T47D (cell line): ENCODE measurements around the gene PIBF1.
"Not testable (repeated sequence)": the region's sequence is repeated elsewhere in the genome, so short reads cannot be mapped to it uniquely, and the experiment has no call there.

Experiments
- DNase-seq, 2 experiments: peaks; one replicate each; pipeline versions ENCODE4 v3.0.0 to v3.0.0-alpha.2; 2011 to 2012; ENCODE audit warnings: low read depth in 1 of 2, low spot score in 1 of 2
- JUND ChIP-seq: IDR thresholded peaks from 2 replicates; pipeline ENCODE4 v1.6.1; 2012; ENCODE audit warnings: low read depth
- in situ Hi-C: cut with HindIII; loops from 2 replicates; pipeline ENCODE4 v1.10.0; 2016; ENCODE audit warnings: low sequenced_read_pairs, low pct_unique_long_range_greater_than_20kb

The PIBF1 gene

DNA sequence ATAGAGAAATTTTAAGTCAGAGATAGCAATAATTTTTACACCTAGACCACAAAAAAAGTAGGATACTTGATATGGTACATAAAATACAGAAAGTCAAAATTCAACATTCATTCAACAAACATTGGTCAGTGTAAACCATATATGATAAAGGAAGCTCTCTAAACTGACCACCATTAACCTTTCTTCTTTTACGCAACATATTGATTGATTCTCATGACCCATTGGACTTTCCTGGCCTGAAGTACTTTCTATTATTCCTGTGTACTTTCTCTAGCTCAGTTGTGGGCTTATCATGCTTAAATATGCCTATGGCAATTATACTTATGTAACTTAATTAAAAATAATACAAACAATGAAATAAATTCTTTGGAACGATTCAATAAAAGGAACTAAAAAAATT lies 10.7 kb downstream of the PIBF1 start:
- in situ Hi-C loops, result no loop called here
- no peak for TF ChIP-seq JUND
- no peak for DNase-seq

DNA sequence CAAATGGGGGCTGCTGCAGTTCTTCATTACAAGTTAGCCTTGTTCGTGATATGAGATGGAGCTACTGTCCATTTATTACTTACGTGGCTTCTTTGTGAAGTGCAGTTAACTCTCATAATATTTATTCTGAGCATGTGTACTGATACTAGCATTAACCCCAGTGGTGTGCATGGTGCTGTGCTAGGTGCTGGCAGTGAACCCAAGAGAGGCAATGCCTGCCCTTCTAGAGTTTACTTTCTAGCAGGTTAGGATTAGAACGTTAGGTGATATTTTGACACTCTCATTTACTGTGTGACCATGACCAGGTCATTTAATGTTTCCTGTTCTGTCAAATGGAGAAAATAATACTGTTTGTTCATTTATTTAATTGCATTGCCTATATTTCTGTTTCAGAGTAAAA lies 16.9 kb downstream of the PIBF1 start:
- in situ Hi-C loops, result no loop called here
- TF ChIP-seq JUND, result no peak
- no peak for DNase-seq

DNA sequence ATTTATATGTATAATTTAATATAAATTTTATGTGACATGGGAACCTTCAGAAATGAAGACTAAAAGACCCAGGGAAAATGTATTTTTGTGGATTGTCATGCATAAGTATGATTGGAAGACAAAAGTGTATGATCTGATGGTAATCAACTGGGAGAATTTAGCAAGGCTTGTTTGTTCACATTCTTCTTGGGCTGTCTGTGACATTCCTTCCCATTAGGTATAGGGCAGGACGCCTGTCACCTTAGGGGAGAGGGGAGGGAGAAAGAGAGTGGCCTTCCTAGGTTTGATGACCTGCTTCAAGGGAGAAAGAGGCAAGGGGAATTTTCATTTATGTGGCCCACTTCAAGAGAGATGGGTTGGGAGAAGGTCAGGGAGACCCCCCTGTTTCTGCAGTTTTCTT lies 22.4 kb downstream of the PIBF1 start:
- peak; percentile 7 to 87 for DNase-seq
- no peak; the same call in 1 of the 2 replicates for TF ChIP-seq JUND
- in situ Hi-C loops, result no loop called here

DNA sequence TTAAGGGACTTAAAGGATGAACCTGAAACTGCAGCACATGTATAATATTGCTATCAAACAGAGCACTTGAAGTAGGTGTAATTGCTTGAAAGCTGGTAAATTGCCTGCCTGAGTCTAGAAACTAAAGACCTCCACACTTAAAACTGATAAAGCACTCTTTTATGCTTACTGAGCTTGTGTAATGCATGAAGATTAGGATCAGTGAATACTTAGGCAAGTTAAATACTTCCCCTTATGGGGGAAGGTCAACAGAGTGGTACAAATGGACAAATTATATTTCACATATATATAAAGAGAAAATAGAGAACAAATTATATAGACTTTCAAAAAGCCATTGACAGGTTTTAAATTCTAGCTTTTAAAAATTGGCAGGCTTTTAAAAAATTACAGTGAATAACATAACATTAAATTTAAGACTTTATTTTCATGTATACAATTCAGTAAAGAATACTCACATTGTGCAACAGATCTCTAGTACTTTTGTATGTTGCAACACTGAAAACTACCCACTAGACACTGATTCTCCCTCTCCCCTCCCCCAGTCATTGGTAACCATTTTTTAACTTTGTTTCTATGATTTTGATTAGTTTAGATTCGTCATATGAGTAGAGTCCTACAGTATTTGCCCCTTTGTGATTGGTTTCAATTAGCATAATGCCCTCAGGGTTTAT lies 23.9 kb downstream of the PIBF1 start:
- peak in 1 of 2 experiments; percentile 15 for DNase-seq
- TF ChIP-seq JUND, result no peak
- in situ Hi-C loops, result no loop called here

DNA sequence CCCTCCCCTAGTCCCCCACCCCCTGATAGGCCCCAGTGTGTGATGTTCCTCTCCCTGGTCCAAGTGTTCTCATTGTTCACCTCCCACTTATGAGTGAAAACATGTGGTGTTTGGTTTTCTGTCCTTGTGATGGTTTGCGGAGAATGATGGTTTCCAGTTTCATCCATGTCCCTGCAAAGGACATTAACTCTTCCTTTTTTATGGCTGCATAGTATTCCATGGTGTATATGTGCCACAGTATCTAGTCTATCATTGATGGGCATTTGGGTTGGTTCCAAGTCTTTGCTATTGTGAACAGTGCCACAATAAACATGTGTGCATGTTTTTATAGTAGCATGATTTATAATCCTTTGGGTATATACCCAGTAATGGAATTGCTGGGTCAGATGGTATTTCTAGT lies 24.6 kb downstream of the PIBF1 start:
- DNase-seq, in situ Hi-C loops: not testable (repeated sequence)

DNA sequence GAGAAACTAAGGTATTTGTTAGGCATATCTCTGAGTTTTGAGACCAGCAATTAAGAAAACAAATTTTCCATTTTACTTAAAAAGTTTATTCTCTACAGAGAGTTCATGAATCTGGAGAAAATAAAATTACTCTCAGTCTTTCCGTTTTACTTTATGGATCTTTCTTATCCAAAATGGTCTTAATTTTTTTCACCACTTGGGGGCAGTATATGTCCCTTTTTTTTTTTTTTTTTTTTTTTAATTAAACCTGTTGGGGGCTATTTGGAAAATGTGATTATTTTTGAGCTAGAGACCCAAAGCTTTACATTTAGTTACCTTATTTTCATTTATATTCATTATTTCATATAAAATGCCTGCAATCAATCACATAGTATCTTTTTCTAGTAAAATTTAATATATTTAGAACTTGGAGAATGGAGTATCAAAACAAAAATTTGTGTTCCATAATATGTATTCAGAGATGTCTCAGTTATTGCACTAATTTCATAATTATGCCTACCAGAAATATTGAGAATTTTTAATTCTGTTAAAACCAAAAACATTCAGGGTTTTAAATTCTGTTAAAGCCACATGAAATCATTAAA lies 27.1 kb downstream of the PIBF1 start:
- in situ Hi-C loops, result no loop called here
- peak in 1 of 2 experiments; percentile 17 for DNase-seq

DNA sequence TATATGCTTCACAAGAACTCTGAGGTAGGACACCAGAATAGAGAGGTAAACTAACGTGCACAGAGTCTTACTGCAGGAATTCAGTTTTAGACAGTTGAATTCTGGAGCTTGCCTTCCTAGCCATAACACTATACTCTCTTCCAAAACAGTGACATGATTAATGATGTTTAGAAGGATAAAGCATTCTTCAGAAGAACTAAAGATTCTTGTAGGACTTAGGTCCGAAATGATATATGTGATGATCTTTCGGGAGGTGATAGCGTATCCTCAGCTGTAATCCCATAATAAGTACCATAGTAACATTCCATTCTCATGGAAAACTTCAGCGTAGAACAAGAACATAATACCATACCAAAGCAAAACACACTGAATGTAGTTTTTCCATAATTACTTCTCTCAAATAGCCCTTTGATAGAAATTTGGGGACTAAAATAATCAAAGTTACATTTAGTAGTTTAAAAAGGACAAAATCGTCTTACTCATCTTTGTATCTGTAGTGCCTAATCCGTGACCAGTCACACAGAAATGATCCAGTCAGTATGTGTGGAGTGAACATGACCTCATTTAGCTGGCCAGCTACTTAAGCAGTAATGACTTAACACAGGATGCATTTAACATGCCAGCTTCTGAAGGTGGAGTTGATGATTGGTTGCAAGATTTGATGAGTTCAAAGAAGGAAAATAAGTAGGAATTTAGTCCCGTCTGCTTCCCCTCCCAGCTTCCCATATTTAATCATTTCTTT lies 38.4 kb downstream of the PIBF1 start:
- in situ Hi-C loops, result no loop called here
- TF ChIP-seq JUND, result no peak
- DNase-seq, result no peak

More for the DNA sequence above, 27.1 kb downstream of the PIBF1 start:
- TF ChIP-seq JUND, result no peak

DNA sequence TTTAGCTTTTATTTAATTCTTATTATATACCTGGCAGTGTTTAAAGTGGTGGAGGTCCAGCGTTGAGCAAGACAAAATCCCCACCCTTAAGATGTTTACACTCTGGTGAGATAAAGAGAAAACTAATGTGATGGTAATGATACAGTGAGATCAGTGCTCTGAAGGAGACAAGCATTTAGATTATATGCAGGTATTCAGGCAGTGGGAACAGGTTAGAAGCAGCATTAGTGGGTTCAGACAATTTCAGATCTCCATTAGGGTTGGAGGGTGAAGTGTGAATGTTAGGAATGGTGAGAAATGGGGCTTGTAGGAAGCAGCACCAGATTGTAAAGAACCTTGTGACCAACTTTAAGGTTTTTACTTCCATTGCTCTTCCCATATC lies 39.0 kb downstream of the PIBF1 start:
- no peak for DNase-seq
- in situ Hi-C loops, result no loop called here
- no peak for TF ChIP-seq JUND

DNA sequence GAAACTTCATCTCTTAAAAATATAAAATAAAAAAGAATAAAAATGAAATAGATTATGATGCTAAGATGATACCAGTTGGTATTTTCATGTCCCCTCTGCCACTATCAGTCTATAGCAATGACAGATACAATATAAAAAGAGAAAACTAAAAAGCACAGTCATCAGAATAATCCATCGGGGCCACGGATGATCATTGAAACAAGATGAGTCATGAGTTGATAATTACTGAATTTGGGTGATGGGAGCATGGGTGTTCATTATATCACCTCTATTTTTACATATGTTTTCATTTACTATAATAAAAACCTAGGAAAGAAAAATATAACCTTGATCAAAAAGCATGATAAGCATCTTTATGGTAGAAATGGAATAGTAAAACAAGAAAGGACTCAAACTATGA lies 41.1 kb downstream of the PIBF1 start:
- DNase-seq, result no peak
- in situ Hi-C loops, result no loop called here
- TF ChIP-seq JUND, result no peak

DNA sequence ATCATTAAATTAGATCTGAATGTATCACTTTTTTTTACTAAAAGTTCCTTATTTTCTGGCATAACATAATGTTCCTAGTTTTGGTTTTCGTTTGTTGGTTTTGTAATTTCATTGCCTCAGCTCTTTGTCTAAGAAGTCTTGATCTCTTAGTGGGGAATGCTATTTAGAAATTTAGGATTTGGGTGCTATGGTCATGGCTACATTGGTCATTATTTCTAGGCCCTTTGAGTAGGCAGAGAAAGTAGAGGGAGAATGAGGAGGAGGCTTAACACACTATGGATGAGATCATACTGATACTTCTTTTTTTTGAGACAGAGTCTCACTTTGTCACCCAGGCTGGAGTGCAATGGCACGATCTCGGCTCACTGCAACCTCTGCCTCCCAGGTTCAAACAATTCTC lies 41.8 kb downstream of the PIBF1 start:
- no peak for DNase-seq
- in situ Hi-C loops, result no loop called here
- no peak for TF ChIP-seq JUND

DNA sequence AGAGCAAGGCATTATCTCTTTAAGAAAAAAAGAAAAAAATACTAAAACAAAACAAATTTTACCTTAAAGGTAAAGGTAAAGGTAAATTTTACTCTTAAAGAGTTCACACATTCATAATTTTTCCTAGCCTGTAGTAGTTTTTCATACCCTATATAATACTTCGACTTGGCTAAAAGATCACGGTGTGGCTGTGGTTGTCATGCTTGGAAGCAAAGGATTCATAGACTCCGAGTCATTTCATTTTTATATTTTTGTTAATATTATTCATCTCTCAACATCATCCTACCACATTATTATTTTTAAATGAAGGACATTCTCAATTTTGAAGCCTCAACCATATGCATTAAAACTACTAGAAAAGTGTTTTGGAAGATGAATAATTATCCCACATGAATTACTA lies 52.7 kb downstream of the PIBF1 start:
- in situ Hi-C loops, result no loop called here
- TF ChIP-seq JUND, result no peak
- DNase-seq, result no peak

DNA sequence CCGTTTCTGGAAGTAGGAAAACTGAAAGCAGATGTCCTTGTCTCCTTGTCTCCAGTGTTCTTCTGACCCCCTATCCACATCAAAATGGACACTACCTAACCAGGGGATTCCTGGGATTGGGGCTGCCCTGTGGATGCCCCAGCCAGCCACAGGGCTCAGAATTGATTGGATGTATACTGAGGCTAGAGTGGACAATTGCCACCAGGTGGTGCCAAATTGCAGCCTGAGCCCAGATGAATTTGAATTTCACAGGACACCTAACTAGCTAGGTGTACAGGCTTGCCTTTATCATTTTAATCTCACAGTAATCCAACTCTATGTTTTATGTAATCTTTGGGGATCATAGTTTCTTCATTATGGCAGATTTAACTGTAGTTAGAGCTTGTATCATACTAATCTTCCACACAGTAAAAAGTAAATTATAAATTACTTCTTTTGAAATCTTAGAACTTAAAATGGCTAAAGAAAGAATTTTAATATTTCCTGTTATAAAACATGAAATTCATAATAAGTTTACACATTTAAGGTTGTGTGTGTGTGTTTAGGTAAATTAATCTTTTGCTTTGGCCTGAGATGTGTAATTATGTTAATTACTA lies 58.0 kb downstream of the PIBF1 start:
- no peak for TF ChIP-seq JUND
- in situ Hi-C loops, result no loop called here
- peak; percentile 33 to 70 for DNase-seq

DNA sequence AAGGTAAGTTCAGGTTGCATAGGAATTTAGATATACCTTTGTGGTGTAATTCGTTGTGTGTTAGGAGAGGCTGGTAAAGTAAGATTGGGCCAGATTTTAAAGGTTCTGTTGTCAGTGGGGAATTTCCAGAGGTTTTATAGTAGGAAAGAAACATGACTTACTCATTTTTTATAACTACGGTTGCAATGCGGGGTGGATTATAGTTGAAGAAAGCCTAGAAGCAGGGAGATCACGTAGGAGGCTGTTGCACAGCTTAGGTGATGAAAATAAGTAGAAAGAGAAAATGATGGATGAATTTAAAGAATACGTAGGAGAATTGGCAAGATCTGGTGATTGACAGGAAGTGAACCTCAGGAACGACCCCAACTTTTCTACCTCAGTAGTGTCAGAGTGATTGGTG lies 61.1 kb downstream of the PIBF1 start:
- TF ChIP-seq JUND, result no peak
- DNase-seq, result no peak
- in situ Hi-C loops, result no loop called here

DNA sequence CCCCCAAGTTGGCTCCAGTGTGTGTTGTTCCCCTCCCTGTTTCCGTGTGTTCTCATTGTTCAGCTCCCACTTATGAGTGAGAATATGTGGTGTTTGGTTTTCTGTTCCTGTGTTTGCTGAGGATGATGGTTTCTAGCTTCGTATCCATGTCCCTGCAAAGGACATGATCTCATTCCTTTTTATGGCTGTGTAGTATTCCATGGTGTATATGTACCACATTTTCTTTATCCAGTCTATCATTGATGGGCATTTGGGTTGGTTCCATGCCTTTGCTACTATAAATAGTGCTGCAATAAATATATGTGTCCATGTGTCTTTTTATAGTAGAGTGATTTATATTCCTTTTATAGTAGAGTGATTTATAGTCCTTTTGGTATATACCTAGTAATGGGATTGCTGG lies 63.2 kb downstream of the PIBF1 start:
- in situ Hi-C loops, DNase-seq: not testable (repeated sequence)
